GM12872 (cell line): ENCODE measurements around the gene GPR107.

Source experiments
- CTCF ChIP-seq: IDR thresholded peaks from 3 replicates; pipeline ENCODE4 v1.5.1; 2011; ENCODE audit warnings: low read depth, mild to moderate bottlenecking, low read length, moderate library complexity; ENCODE audit not compliant: insufficient read depth

GPR107 gene

GRCh38 chr9:130116346-130116745 lies 62.6 kb downstream of the GPR107 start:
- TF ChIP-seq CTCF: no peak

- no peak for TF ChIP-seq CTCF
Observed at GRCh38 chr9:130117376-130117775, 63.7 kb downstream of the GPR107 start.

- TF ChIP-seq CTCF: no peak
Observed at GRCh38 chr9:130117816-130118632, 64.3 kb downstream of the GPR107 start.

GRCh38 chr9:130118841-130119518 lies 65.3 kb downstream of the GPR107 start:
- no peak for TF ChIP-seq CTCF

- TF ChIP-seq CTCF: no peak
Observed at GRCh38 chr9:130119519-130120298, 66.0 kb downstream of the GPR107 start.

GRCh38 chr9:130120299-130120587 lies 66.5 kb downstream of the GPR107 start:
- no peak for TF ChIP-seq CTCF

- no peak for TF ChIP-seq CTCF
Observed at GRCh38 chr9:130120832-130121231, 67.1 kb downstream of the GPR107 start.
